Peyer's patch (tissue), 4 donors: ENCODE results near the gene SLCO3A1.

Experiments used
- POLR2A ChIP-seq, 2 donors: fragments of 450-650 bp; IDR thresholded peaks; one replicate each; pipeline ENCODE4 v1.5.1; 2017; ENCODE audit warnings: antibody characterized with exemption in 2 of 2, mild to moderate bottlenecking in 2 of 2, moderate library complexity in 2 of 2
- TF ChIP-seq, protein P1 (sequence below), 6 experiments: fragments of 450-650 bp in 4 of 6; fragments of 200-600 bp in 2 of 6; sonication (generic) in 1 of 6; IDR thresholded peaks; one replicate each; pipeline ENCODE4 v1.5.1; 2017 to 2019; ENCODE audit warnings: antibody characterized with exemption in 6 of 6, mild to moderate bottlenecking in 3 of 6, moderate library complexity in 1 of 6

GRCh38 chr15:92028389-92028724, 174.8 kb downstream of the SLCO3A1 start:
- TF ChIP-seq POLR2A (IDR thresholded peaks at IDR 0.05), result no peak
- TF ChIP-seq, protein P1, sequence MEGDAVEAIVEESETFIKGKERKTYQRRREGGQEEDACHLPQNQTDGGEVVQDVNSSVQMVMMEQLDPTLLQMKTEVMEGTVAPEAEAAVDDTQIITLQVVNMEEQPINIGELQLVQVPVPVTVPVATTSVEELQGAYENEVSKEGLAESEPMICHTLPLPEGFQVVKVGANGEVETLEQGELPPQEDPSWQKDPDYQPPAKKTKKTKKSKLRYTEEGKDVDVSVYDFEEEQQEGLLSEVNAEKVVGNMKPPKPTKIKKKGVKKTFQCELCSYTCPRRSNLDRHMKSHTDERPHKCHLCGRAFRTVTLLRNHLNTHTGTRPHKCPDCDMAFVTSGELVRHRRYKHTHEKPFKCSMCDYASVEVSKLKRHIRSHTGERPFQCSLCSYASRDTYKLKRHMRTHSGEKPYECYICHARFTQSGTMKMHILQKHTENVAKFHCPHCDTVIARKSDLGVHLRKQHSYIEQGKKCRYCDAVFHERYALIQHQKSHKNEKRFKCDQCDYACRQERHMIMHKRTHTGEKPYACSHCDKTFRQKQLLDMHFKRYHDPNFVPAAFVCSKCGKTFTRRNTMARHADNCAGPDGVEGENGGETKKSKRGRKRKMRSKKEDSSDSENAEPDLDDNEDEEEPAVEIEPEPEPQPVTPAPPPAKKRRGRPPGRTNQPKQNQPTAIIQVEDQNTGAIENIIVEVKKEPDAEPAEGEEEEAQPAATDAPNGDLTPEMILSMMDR (IDR thresholded peaks at IDR 0.05), result no peak
